NCI-H748 (cell line): Measurements from ENCODE around the gene NOC2L.
"Not testable (repeated sequence)": the region's sequence is repeated elsewhere in the genome, so short reads cannot be mapped to it uniquely, and the experiment has no call there.

Experiments
- DNase-seq: peaks from one replicate; lab custom pipeline; 2025; ENCODE audit not compliant: unreplicated experiment; lab: John Stamatoyannopoulos, UW

NOC2L gene

DNA sequence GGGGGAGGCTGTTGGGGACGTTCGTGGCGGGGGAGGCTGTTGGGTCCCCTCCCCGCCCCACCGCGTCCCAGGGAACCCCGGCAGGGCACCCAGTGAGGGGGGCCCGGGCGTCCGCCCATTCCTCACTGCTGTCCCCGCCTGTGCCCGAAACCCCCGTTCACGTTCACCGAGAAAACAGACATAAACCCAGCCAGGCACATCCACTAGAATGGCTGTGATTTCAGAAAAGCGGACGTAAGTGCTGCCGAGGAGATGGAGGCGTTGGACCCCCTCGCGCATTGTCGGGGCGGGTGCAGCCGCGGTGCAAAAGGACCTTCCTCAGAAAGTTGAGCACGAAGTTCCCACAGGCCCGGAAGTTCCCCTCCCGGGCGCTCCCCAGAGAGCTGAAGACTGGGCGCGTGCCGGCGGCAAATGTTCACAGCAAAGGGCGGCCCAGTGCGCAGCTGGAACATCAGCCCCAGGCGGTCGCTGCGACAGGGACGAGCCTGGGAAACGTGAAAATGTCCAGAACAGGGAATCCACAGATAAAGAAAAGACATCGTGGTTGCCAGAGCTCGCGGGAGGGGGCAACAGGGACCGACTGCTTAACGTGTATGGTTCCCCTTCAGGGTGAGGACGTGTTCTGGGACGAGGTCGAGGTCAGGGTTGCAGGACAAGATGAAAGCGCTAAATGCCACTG is 53.8 kb downstream of the NOC2L start:
- DNase-seq: no peak

DNA sequence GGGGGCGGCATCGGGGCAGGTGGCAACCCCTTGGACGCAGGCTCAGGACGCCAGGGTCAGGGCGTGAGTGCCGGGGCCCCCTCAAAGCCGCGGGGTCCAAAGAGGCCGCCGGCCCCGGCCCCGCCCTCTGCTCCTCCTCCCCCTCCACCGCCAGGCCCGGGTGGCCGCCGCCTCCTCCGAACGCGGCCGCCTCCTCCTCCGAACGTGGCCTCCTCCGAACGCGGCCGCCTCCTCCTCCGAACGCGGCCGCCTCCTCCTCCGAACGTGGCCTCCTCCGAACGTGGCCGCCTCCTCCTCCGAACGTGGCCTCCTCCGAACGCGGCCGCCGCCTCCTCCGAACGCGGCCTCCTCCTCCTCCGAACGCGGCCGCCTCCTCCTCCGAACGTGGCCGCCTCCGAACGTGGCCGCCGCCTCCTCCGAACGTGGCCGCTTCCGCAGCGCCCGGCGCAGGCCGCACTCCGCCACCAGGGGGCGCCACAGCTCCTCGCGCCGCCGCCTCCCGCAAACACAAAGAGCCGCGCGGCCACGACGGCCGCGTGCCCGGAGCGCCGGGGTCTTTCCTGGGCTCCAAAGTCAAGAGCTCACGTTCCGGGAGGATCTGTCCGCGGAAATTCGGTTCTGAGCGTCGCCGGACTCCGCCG is 54.6 kb downstream of the NOC2L start:
- peak; percentile 57 for DNase-seq

DNA sequence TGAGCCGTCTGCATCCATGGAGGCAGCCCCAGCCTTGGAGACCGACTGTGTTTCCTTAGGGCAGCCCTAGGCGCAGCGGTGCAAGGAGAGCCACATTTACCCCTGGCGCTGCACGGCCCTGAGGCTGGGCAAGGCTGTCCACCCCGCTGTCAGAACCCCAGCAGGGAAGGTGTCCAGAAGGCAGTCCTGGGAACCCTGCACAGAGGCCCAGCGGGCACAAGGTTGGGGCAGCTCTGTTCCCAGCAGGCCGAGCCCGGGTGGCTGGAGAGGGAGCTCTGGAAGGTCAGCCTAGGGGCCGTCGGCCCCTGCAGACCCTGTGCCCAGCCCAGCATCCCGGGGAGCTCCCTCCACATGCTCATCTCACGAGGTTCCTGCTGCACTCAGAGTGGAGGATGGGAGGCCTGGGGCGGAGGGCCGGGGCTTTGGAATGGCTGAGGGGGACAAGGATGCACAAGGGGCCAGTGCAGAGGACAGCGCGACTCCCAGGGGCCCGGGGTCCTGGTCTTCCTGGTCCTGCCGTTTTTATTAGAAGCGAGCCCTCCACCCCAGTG is 55.3 kb downstream of the NOC2L start:
- DNase-seq: no peak

DNA sequence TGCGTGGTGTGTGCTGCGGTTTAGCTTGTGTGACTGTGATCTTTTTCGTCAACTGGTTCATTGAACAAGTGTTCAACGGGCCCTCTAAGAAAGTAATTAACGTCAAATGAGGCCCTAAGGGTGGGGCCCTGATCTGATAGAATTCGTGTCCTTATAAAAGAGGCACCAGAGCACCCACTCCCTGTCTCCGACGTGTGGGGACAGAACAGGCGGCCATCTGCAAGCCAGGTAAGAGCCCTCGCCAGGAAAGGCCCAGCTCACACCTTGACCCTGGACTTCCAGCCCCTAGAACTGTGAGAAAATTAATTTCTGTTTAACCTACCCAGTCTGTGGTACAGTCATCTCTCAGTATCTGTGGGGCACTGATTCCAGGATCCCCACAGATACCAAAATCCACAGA is 55.8 kb downstream of the NOC2L start:
- DNase-seq: no peak

DNA sequence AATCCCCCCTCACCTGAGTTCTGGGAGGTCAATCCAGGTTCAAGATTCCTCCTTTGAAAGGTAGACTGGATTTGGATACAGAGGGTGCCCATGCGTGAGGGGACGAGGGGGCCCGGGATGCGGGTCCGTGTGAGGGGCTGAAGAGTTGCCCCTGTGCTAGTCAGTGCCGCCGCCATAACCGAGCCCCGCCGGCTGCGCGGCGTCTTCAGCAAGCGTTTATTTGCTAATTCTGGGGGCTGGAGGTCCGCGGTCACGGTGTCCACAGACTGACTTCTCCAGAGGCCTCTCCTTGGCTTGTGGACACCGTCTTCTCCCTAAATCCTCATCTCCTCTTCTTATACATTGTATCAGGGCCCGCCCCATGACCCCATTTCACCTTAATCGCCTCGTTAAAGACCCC is 56.3 kb downstream of the NOC2L start:
- no peak for DNase-seq

DNA sequence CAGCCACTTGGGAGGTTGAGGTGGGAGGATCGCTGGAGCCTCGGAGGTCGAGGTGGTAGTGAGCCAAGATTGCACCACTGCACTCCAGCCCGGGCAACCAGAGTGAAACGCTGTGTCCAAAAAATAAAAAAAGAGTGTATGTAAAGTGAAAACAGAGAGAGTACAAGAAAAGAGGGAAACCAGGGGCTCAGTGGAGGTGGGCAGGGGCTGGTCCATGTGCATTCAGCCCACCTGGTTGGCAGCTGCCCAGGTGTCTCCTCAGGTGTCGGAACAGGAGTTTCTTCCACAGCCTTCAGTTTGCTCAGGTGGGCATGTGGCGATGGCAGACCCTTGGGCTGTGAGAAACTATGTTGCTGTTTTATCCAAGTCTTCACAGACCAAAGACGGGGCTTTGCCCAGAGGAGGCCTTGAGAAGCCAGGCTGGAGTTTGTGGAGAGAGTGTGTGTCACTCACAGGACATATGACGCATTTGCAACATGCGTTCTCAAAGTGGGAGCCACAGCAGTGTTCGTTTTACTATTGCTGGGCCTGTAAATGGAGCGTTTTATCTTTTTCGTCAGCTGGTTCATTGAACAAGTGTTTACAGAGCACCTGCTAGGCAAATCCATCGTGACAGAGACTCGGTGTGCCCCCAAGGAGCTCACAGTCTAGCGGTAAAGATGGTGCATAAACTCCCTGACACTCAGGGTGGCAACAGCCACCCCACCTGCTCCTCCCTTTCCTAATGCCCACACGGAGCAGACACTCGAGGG is 57.8 kb downstream of the NOC2L start:
- DNase-seq: no peak

DNA sequence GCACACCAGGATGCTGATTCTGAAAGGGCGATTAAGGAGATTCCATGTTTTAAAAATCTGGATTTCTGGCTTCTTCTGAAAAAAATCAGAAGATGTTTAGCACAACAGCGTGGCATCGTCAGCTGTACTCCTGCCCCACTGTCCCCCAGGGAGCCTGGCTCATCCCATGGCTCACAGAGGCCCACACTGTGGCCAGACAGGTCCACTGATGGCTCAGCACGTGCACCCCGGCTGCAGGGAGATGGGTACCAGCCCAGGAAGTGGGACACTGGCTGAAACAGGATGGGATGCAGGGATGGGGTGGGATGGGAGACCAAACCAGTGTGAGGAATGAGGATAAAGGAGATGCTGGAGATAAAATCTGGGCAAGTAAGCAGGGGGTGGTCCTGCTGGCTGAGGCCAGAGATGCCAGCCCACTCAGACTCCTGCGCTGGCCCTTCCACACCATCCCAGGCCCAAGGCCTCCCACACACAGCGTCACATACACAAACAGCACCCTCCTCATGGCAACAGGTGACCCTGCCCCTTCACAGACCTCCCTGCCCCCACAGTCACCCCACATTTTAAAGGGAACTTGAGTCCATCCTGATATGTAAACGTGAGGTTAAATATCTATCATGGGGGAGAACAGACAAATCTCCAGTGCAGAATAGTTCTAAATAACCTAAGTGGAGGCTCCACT is 59.3 kb downstream of the NOC2L start:
- DNase-seq: no peak

DNA sequence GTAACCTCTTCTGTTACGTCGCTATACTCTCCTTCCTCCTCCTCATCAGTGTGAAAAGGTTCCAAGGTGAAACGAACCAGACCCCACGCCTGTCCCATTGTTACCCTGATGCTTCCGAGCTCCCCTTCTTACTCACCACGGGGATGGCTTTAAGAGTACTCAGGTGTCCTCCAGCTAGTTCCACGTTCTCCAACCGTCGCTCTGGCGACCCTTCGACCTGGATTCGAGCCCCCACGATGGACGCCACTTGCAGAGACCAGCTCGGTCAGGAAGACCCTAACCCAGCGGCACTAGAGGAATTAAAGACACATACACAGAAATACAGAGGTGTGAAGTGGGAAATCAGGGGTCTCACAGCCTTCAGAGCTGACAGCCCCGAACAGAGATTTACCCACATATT is 61.1 kb downstream of the NOC2L start:
- not testable (repeated sequence) for DNase-seq

DNA sequence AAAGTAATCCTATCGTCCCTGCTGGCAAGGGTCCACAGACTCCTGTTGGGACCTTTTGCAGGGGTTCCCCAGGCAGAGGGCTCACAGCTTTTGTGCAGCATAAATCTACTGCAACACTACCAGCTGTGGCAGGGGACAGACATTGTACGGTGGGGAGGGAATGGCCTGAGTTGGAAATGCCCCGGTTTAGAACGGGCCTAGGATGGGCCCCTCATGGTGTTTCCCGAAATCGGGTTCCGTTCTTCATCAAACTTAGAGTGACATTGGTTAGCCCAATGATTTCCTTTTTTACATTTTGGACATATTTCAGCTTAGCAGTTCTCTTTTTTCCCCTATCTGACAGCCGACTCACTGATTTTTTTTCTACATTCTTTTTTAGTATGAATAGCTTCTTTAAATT is 61.8 kb downstream of the NOC2L start:
- no peak for DNase-seq
